C4-2B (cell line): ENCODE results near the gene ZSWIM4.
A peak's percentile ranks its signal among the peaks of the same experiment; 100 is the strongest.
"Not testable (repeated sequence)": the region's sequence is repeated elsewhere in the genome, so short reads cannot be mapped to it uniquely, and the experiment has no call there.

Source experiments
- H3K27ac ChIP-seq: fragments of 450-650 bp; 2 replicates; pipeline ENCODE4 v1.5.1; 2017
- ZFX ChIP-seq: fragments of 450-650 bp; IDR thresholded peaks from 2 replicates; pipeline ENCODE4 v1.6.1; 2017
- TF ChIP-seq, protein P1 (sequence below): fragments of 450-650 bp; conservative IDR thresholded peaks from 2 replicates; pipeline ENCODE4 v1.5.1; 2017; ENCODE audit warnings: mild to moderate bottlenecking

The ZSWIM4 gene

DNA sequence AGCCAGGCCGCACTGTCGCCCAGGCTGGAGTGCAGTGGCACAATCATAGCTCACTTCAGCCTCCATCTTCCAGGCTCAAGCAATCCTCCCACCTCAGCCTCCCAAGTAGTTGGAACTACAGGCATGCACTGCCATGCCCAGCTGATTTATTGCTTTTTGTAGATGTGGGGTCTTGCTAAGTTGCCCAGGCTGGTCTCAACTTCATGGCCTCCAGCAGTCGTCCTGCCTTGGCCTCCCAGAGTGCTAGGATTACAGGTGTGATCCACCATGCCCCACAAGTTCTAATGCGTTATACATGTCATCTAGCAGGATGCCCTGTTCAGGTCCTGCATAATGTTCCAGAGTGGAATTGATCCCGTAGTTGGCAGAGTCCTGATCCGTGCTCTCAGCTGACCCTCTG, 16.4 kb upstream of the ZSWIM4 start:
- no peak for TF ChIP-seq ZFX
- TF ChIP-seq, protein P1, sequence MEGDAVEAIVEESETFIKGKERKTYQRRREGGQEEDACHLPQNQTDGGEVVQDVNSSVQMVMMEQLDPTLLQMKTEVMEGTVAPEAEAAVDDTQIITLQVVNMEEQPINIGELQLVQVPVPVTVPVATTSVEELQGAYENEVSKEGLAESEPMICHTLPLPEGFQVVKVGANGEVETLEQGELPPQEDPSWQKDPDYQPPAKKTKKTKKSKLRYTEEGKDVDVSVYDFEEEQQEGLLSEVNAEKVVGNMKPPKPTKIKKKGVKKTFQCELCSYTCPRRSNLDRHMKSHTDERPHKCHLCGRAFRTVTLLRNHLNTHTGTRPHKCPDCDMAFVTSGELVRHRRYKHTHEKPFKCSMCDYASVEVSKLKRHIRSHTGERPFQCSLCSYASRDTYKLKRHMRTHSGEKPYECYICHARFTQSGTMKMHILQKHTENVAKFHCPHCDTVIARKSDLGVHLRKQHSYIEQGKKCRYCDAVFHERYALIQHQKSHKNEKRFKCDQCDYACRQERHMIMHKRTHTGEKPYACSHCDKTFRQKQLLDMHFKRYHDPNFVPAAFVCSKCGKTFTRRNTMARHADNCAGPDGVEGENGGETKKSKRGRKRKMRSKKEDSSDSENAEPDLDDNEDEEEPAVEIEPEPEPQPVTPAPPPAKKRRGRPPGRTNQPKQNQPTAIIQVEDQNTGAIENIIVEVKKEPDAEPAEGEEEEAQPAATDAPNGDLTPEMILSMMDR = no peak
- H3K27ac ChIP-seq = no peak overlapping the region

DNA sequence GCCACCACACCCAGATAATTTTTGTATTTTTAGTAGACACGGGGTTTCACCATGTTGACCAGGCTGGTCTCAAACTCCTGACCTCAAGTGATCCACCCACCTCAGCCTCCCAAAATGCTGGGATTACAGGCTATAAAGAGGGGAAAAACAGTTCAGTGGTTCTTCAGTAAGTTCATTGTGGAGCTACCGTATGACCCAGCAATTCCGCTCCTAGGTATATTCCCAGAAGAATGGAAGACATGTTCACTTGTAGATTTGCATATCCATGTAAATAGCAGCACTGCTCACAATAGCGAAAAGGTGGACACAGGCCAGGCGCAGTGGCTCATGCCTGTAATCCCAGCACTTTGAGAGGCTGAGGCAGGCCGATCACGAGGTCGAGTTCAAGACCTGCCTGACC, 15.4 kb upstream of the ZSWIM4 start:
- not testable (repeated sequence) for H3K27ac ChIP-seq

DNA sequence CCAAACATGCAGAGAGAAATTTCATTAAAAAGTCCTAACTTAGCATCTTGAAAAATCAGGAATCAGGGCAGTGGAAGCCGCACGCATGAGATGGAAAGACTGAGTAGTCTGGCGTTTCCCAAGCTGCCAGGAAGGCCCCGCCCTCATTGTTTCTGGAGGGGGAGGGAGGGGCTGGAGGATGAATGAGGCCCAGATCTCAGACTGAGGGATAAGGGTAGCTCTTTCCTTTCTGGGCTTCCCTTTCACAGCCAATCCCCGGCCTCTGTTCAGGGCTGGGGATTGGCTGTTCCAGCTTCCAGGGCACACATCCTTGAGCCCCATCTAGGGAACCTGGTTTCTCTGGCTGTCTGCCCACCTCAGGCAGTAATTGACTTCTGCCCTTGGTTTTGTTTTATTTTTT, 13.7 kb upstream of the ZSWIM4 start:
- no peak overlapping the region for H3K27ac ChIP-seq
- TF ChIP-seq, protein P1 = no peak
- TF ChIP-seq ZFX = no peak

DNA sequence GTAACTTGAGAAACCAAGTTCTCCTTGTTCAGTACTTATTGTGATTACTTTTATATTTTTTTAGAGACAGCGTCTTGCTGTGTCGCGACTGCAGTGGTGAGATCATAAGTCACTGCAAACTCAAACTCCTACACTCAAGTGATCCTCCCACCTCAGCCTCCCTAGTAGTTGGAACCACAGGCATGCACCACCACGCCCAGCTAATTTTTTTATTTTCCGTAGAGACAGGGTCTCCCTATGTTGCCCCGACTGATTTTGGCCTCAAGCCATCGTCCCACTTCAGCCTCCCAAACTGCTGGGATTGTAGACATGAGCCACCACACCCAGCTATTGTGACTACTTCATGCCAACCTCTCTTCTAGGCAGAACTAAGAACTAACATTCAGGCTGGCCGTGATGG, 12.7 kb upstream of the ZSWIM4 start:
- TF ChIP-seq, protein P1 = no peak
- no peak for TF ChIP-seq ZFX
- H3K27ac ChIP-seq = no peak overlapping the region

DNA sequence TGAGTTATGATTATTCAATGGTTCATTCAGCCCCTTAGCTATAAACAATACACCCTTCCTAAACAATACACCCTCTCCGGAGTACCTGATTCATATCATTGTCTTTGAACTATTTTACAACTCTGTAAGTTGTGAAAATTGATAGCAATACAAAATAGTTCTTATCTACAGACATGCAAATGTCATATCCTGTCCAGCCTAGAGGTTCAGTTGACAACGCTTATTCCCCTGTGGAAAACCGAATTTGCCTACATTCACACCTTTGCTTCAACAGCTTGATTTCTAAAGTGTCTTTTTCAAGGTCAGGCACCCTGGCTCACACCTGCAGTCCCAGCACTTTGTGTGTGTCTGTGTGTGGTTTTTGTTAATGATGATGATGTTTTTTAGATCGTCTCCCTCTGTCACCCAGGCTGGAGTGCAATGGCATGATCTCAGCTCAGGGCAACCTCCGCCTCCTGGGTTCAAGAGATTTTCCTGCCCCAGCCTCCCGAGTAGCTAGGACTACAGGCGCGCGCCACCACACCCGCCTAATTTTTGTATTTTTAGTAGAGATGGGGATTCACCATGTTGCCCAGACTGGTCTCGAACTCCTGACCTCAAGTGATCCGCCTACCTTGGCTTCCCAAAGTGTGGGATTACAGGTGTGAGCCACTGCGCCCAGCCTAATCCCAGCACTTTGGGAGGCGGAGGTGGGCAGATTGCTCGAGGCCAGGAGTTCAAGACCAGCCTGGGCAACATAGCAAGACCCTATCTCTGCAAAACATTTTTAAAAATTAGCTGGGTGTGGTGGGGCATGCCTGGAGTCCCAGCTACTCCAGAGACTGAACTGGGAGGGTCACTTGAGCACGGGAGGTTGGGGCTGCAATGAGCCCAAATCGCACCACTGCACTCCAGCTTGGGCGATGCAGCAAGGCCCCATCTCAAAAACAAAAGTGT, 11.4 kb upstream of the ZSWIM4 start:
- TF ChIP-seq, protein P1 = no peak
- TF ChIP-seq ZFX = no peak
- H3K27ac ChIP-seq = no peak overlapping the region

DNA sequence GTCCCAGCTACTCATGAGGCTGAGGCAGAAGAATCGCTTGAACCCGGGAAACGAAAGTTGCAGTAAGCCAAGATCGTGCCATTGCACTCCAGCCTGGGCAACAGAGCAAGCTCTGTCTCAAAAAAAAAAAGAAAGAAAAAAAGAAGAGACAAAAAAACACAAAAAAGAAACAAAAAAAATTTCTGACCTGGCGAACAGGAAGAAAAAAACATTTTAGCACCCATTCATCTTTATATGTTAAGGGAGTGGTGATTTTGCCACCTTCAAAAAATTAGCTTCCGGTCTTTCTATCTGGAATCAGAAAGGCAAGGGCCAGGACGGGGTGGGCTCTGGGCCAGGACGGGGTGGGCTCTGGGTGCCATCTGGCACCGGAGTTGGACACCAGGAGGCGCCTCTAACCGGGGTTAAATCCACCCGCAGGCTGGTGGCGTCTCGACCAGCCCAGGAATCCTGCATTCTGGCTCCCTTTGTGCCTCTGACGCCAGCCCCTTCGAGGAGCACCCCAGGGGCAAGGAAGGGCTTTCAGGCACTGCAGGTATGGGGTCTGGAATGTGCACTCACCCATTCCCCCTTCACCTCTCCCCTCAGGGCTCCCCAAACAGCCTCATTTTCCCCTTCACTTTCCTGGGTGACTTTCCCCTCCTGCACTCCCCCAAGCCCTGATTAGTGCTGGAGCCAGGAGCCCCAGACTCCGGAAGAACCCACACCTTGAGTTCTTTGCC, 10.4 kb upstream of the ZSWIM4 start:
- no peak for TF ChIP-seq ZFX
- TF ChIP-seq, protein P1 = peak; percentile 75
- no peak overlapping the region for H3K27ac ChIP-seq

DNA sequence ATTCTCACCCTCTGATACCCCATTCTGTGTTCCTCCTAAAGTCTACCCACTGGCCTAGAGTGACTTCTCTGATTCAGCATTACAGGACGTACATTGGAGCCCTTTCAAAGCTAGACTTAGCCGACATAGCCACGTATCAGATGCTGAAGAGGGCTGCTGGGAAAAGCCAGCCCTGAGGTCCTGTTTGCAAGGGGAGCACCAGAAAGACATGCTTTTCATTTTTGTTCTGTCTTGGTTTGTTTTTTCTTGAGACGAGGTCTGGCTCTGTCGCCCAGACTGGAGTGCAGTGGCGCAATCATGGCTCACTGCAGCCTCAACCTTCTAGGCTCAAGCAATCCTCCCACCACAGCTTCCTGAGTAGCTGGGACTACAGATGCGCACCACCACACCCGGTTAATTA, 6.3 kb upstream of the ZSWIM4 start:
- TF ChIP-seq ZFX = no peak
- TF ChIP-seq, protein P1 = no peak
- H3K27ac ChIP-seq = no peak overlapping the region
